ENCODE data around the gene OR10G3.

DNA sequence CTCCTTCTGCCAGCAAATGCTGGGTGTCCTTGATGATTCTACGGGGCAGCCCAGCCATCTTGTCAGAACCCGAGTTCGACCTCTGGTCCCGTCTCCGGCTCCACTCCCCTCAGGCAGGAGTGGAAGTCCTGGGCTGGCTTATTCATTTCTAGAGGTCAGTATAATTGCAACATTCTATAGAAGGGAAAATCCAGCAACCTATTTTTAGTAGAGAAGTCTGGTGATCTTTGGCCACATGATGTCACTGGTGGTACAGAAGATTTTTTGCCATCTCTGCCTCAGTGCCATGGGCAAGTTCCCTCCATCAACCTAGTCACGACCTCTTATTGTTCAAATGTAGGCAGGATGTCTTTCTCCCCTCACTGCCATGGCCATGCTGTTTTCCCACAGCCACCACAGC is 32.4 kb upstream of the OR10G3 start:
- TF ChIP-seq CTCF (conservative IDR thresholded peaks at IDR 0.05) (no peak), ZFX (IDR thresholded peaks at IDR 0.05) (no peak)

Data from C4-2B (cell line).